Muscle layer of colon (tissue), 2 donors: Measurements from ENCODE around the gene DTNB.

ENCODE experiments used
- H3K27ac ChIP-seq: one replicate; pipeline ENCODE4 v1.7.0; 2013; ENCODE audit warnings: low read depth, mild to moderate bottlenecking, low read length, moderate library complexity
- H3K27me3 ChIP-seq, 2 donors: one replicate each; pipeline ENCODE4 v1.7.0; 2013; ENCODE audit warnings: low read length in 2 of 2, mild to moderate bottlenecking in 2 of 2; ENCODE audit not compliant: insufficient read depth in 2 of 2, control insufficient read depth in 1 of 2
- H3K36me3 ChIP-seq: one replicate; pipeline ENCODE4 v1.7.0; 2013; ENCODE audit warnings: mild to moderate bottlenecking, low read length; ENCODE audit not compliant: insufficient read depth
- H3K4me1 ChIP-seq: one replicate; pipeline ENCODE4 v1.7.0; 2013; ENCODE audit warnings: mild to moderate bottlenecking, low read length; ENCODE audit not compliant: insufficient read depth
- H3K4me3 ChIP-seq, 2 donors: one replicate each; pipeline ENCODE4 v1.7.0; 2013; ENCODE audit warnings: low read length in 2 of 2, low read depth in 1 of 2, mild to moderate bottlenecking in 1 of 2, moderate library complexity in 1 of 2
- H3K9ac ChIP-seq: one replicate; pipeline ENCODE4 v1.7.0; 2013; ENCODE audit warnings: low read length
- H3K9me3 ChIP-seq: one replicate; pipeline ENCODE4 v1.7.0; 2013; ENCODE audit warnings: mild to moderate bottlenecking, low read length
- donor health status: abdominal sarcoma.
- donor health status: Adenocarcinoma of cecum.

The DTNB gene

GRCh38 chr2:25598911-25599310 lies 74.5 kb downstream of the DTNB start:
- Histone ChIP-seq H3K4me1 (no peaks in the 10 kb centered on the region), H3K9me3 (no peaks in the 10 kb centered on the region), H3K27me3 (no peaks in the 10 kb centered on the region), H3K36me3 (no peaks in the 10 kb centered on the region), H3K9ac (no peak overlapping the region), H3K4me3 (no peak overlapping the region), H3K27ac (no peak overlapping the region)

GRCh38 chr2:25598332-25598731 lies 75.0 kb downstream of the DTNB start:
- no peaks in the 10 kb centered on the region for H3K27me3 ChIP-seq
- H3K9ac ChIP-seq: no peak overlapping the region
- H3K4me1 ChIP-seq: no peaks in the 10 kb centered on the region
- H3K4me3 ChIP-seq: no peak overlapping the region
- H3K27ac ChIP-seq: no peak overlapping the region
- H3K36me3 ChIP-seq: no peaks in the 10 kb centered on the region
- no peaks in the 10 kb centered on the region for H3K9me3 ChIP-seq

GRCh38 chr2:25597881-25598280 lies 75.5 kb downstream of the DTNB start:
- H3K27ac ChIP-seq: no peak overlapping the region
- no peaks in the 10 kb centered on the region for H3K9me3 ChIP-seq
- H3K36me3 ChIP-seq: no peaks in the 10 kb centered on the region
- H3K9ac ChIP-seq: no peak overlapping the region
- no peaks in the 10 kb centered on the region for H3K27me3 ChIP-seq
- H3K4me1 ChIP-seq: no peaks in the 10 kb centered on the region
- no peak overlapping the region for H3K4me3 ChIP-seq

GRCh38 chr2:25596516-25597244 lies 76.7 kb downstream of the DTNB start:
- Histone ChIP-seq H3K9me3 (no peaks in the 10 kb centered on the region), H3K27ac (no peak overlapping the region), H3K36me3 (no peaks in the 10 kb centered on the region), H3K4me3 (no peak overlapping the region), H3K4me1 (no peaks in the 10 kb centered on the region), H3K27me3 (no peaks in the 10 kb centered on the region), H3K9ac (no peak overlapping the region)

- Histone ChIP-seq H3K27me3 (no peaks in the 10 kb centered on the region), H3K9me3 (no peaks in the 10 kb centered on the region), H3K27ac (no peak overlapping the region), H3K9ac (no peak overlapping the region), H3K4me3 (no peak overlapping the region), H3K36me3 (no peaks in the 10 kb centered on the region), H3K4me1 (no peaks in the 10 kb centered on the region)
These were observed 78.0 kb downstream of the DTNB start for GRCh38 chr2:25595393-25595792.

GRCh38 chr2:25594991-25595390 lies 78.4 kb downstream of the DTNB start:
- Histone ChIP-seq H3K9ac (no peak overlapping the region), H3K36me3 (no peaks in the 10 kb centered on the region), H3K4me1 (no peaks in the 10 kb centered on the region), H3K27ac (no peak overlapping the region), H3K27me3 (no peaks in the 10 kb centered on the region), H3K4me3 (no peak overlapping the region), H3K9me3 (no peaks in the 10 kb centered on the region)

GRCh38 chr2:25592766-25593292 lies 80.5 kb downstream of the DTNB start:
- Histone ChIP-seq H3K4me3 (no peak overlapping the region), H3K36me3 (no peaks in the 10 kb centered on the region), H3K27me3 (no peaks in the 10 kb centered on the region), H3K9ac (no peak overlapping the region), H3K4me1 (no peaks in the 10 kb centered on the region), H3K9me3 (no peaks in the 10 kb centered on the region), H3K27ac (no peak overlapping the region)

GRCh38 chr2:25590921-25591505 lies 82.4 kb downstream of the DTNB start:
- H3K36me3 ChIP-seq: no peaks in the 10 kb centered on the region
- no peak overlapping the region for H3K4me3 ChIP-seq
- H3K4me1 ChIP-seq: no peaks in the 10 kb centered on the region
- no peaks in the 10 kb centered on the region for H3K9me3 ChIP-seq
- H3K27me3 ChIP-seq: no peaks in the 10 kb centered on the region
- H3K27ac ChIP-seq: no peak overlapping the region
- no peak overlapping the region for H3K9ac ChIP-seq

- no peaks in the 10 kb centered on the region for H3K4me1 ChIP-seq
- H3K9me3 ChIP-seq: no peaks in the 10 kb centered on the region
- H3K9ac ChIP-seq: no peak overlapping the region
- H3K4me3 ChIP-seq: no peak overlapping the region
- no peaks in the 10 kb centered on the region for H3K36me3 ChIP-seq
- no peak overlapping the region for H3K27ac ChIP-seq
- H3K27me3 ChIP-seq: no peaks in the 10 kb centered on the region
These were observed 83.6 kb downstream of the DTNB start for GRCh38 chr2:25589676-25590205.

- H3K9me3 ChIP-seq: no peaks in the 10 kb centered on the region
- H3K4me1 ChIP-seq: no peaks in the 10 kb centered on the region
- H3K27ac ChIP-seq: no peak overlapping the region
- H3K9ac ChIP-seq: no peak overlapping the region
- no peaks in the 10 kb centered on the region for H3K36me3 ChIP-seq
- no peak overlapping the region for H3K4me3 ChIP-seq
- no peaks in the 10 kb centered on the region for H3K27me3 ChIP-seq
These were observed 84.8 kb downstream of the DTNB start for GRCh38 chr2:25588576-25588975.

GRCh38 chr2:25587361-25587760 lies 86.0 kb downstream of the DTNB start:
- Histone ChIP-seq H3K9ac (no peak overlapping the region), H3K36me3 (no peaks in the 10 kb centered on the region)

More at GRCh38 chr2:25587361-25587760, 86.0 kb downstream of the DTNB start:
- no peaks in the 10 kb centered on the region for H3K27me3 ChIP-seq
- no peaks in the 10 kb centered on the region for H3K9me3 ChIP-seq
- H3K27ac ChIP-seq: no peak overlapping the region
- H3K4me3 ChIP-seq: no peak overlapping the region
- no peaks in the 10 kb centered on the region for H3K4me1 ChIP-seq
